Activated CD4-positive, alpha-beta T cell treated with anti-CD3 and anti-CD28 coated beads for 36 hours (primary cell): ENCODE data around the gene UFD1. TPM values are rescaled to one million over a fixed set of nuclear protein-coding genes. Genes with fewer than 3 reads are reported as not detected.
"Not testable (repeated sequence)": the region's sequence is repeated elsewhere in the genome, so short reads cannot be mapped to it uniquely, and the experiment has no call there.

ENCODE experiments used
- ATAC-seq: fragments of 200-7000 bp; cut with Tn5 transposase; one replicate; pipeline ENCODE4 v1.10.0; 2021; ENCODE audit warnings: mild to moderate bottlenecking, moderate library complexity
- CTCF ChIA-PET: fragments of 350-600 bp; sonication (Branson Sonifier 250); formaldehyde crosslinking; loops from one replicate; lab custom pipeline; 2021; ENCODE audit warnings: antibody characterized with exemption; lab: Charles Lee
- POLR2A ChIA-PET: fragments of 350-600 bp; sonication (Branson Sonifier 250); formaldehyde crosslinking; loops from one replicate; lab custom pipeline; 2021; ENCODE audit warnings: antibody characterized with exemption, inconsistent platforms; lab: Charles Lee
- DNase-seq: peaks from one replicate; pipeline ENCODE4 v3.0.0-alpha.2; 2020
- H3K27ac Mint-ChIP-seq: one replicate; pipeline ENCODE4 v1.8.0; 2021; ENCODE audit warnings: mixed read lengths
- H3K27me3 Mint-ChIP-seq: one replicate; pipeline ENCODE4 v1.8.0; 2021; ENCODE audit warnings: mixed read lengths
- H3K36me3 Mint-ChIP-seq: one replicate; pipeline ENCODE4 v1.8.0; 2021; ENCODE audit warnings: low read depth, mixed read lengths
- H3K4me1 Mint-ChIP-seq: one replicate; pipeline ENCODE4 v1.8.0; 2021; ENCODE audit warnings: mixed read lengths
- H3K4me3 Mint-ChIP-seq: one replicate; pipeline ENCODE4 v1.8.0; 2021; ENCODE audit warnings: mild to moderate bottlenecking, moderate library complexity, mixed read lengths
- H3K9me3 Mint-ChIP-seq: one replicate; pipeline ENCODE4 v1.8.0; 2021; ENCODE audit warnings: low read depth, mixed read lengths
- intact Hi-C, 2 experiments: fragments of 100-400 bp; cut with DNase I in 1 of 2; cut with micrococcal nuclease in 1 of 2; formaldehyde crosslinking; loops; one replicate each; pipeline versions ENCODE4 v1.14.2 to v1.15.1; 2022 to 2024; cut with DNase I, micrococcal nuclease
- total RNA-seq, 2 experiments: library from RNA; stranded (reverse); gene quantifications; one replicate each; pipeline ENCODE4 v1.2.3, GENCODE V29; 2021

The UFD1 gene
- total RNA-seq, 2 experiments from 2014 or later = 78.4 to 109 TPM

GRCh38 chr22:19448076-19448607, 30.9 kb downstream of the UFD1 start:
- H3K27me3 Mint-ChIP-seq = no peaks in the 10 kb centered on the region

DNA sequence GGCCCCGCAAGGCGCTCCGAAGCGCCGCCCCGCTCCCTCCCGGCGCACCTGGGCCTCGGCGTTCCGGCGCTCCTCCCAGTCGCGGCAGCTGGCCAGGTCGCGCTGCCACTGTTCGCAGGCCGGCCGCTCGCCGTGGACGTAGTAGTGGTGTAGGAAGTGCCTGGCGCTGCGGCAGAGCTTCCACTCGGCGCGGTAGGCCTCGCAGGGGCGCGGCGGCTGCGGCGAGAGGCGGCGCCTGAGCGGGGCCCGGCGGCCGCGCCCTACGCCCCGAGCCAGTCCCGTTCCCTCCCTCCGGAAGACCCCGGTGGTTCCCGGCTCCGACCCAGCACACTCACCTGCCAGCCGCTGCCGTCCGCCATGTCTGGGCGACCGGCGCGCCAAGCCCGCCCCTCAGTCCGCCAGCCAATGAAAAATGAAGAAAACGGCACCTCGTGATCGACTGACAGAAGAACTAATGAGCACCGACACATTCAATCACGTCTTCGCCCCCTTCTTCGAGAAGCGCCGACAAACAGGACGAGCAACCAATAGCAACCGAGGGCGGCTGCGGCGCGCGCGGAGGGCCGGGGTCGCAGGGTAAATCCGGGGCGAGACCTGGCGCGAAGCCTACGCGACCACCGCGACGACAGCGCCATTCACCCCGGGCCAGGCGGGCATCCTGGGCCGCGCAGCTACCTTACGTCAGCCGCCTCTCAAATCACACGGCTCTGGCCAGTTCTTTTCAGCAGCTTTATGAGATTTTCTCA, 31.5 kb downstream of the UFD1 start, which contains the start of gene C22orf39:
Gene C22orf39, minus strand, starts transcription at position 382 of the 746 bp plus-strand sequence. Its CDS starts 23 bp downstream, at position 359.
- peak; percentile 83 for ATAC-seq
- intact Hi-C loops = loop anchor here (1.0 to 5.0 kb wide), 7 partner anchors 15 to 325 kb away; partner anchors contain the start of genes CDC45 (in 2 of the 2), ESS2 (in 2 of the 2), MRPL40 (in 2 of the 2) and SLC25A1 (in 2 of the 2)
- no peaks in the 10 kb centered on the region for H3K27me3 Mint-ChIP-seq
- H3K27ac Mint-ChIP-seq = peak within 1 kb of the TSS; percentile 98
- peak; percentile 91 for DNase-seq
- peak within 1 kb of the TSS; percentile 87 for H3K4me3 Mint-ChIP-seq
- H3K36me3 Mint-ChIP-seq = peaks cover 34% of the 10 kb centered on the region
- CTCF ChIA-PET = interaction anchor here (0.6 to 1.7 kb wide), 5 partner anchors 11 to 294 kb away, joined by 3 to 6 read pairs (median 3); no protein-coding TSS in a partner anchor
- peaks cover 36% of the 10 kb centered on the region for H3K4me1 Mint-ChIP-seq
- POLR2A ChIA-PET = interaction anchor here (0.6 to 1.7 kb wide), 3 partner anchors 16 to 269 kb away, joined by 3 to 5 read pairs (median 4); partner anchors contain the start of gene HIRA
- no peaks in the 10 kb centered on the region for H3K9me3 Mint-ChIP-seq

More at GRCh38 chr22:19448076-19448607, 30.9 kb downstream of the UFD1 start:
- Mint-ChIP-seq H3K36me3 (peaks cover 38% of the 10 kb centered on the region), H3K4me1 (peaks cover 36% of the 10 kb centered on the region), H3K4me3 (peak overlapping the region; percentile 87), H3K27ac (peak overlapping the region; percentile 98), H3K9me3 (no peaks in the 10 kb centered on the region)
- intact Hi-C loops = loop anchor here in 1 of 2 experiments (5.0 kb wide), 1 partner anchor 271 kb away; the partner anchor contains the start of gene SLC25A1
- ChIA-PET POLR2A (interaction anchor here (0.6 to 1.3 kb wide), 3 partner anchors 20 to 270 kb away, joined by 3 to 4 read pairs (median 3); no protein-coding TSS in a partner anchor), CTCF (interaction anchor here (0.6 to 1.2 kb wide), 3 partner anchors 17 to 294 kb away, joined by 3 read pairs; no protein-coding TSS in a partner anchor)
- DNase-seq = peak; percentile 49
- ATAC-seq = peak; percentile 13

- H3K9me3 Mint-ChIP-seq = no peaks in the 10 kb centered on the region
- no peaks in the 10 kb centered on the region for H3K27me3 Mint-ChIP-seq
- peak overlapping the region; percentile 87 for H3K4me3 Mint-ChIP-seq
- DNase-seq = no peak
- peaks cover 36% of the 10 kb centered on the region for H3K4me1 Mint-ChIP-seq
- POLR2A ChIA-PET = interaction anchor here (1.3 to 1.7 kb wide), 2 partner anchors 15 to 21 kb away, joined by 3 to 5 read pairs; partner anchors contain the start of gene HIRA
- intact Hi-C loops = loop anchor here (1.0 to 5.0 kb wide), 7 partner anchors 14 to 324 kb away; partner anchors contain the start of genes CDC45 (in 2 of the 2), ESS2 (in 2 of the 2), MRPL40 (in 2 of the 2) and SLC25A1 (in 2 of the 2)
- CTCF ChIA-PET = interaction anchor here (0.7 to 1.7 kb wide), 4 partner anchors 10 to 24 kb away, joined by 3 to 6 read pairs (median 4); no protein-coding TSS in a partner anchor
- peaks cover 30% of the 10 kb centered on the region for H3K36me3 Mint-ChIP-seq
- no peak for ATAC-seq
- H3K27ac Mint-ChIP-seq = peak overlapping the region; percentile 94
These were observed 32.2 kb downstream of the UFD1 start for GRCh38 chr22:19446603-19447329.

GRCh38 chr22:19445279-19445982, 33.6 kb downstream of the UFD1 start:
- not testable (repeated sequence) for DNase-seq, H3K27me3 Mint-ChIP-seq, H3K27ac Mint-ChIP-seq, H3K9me3 Mint-ChIP-seq, ATAC-seq
- peaks cover 36% of the 10 kb centered on the region for H3K4me1 Mint-ChIP-seq
- intact Hi-C loops = loop anchor here in 1 of 2 experiments (5.0 kb wide), 1 partner anchor 268 kb away; the partner anchor contains the start of gene SLC25A1
- H3K36me3 Mint-ChIP-seq = peaks cover 25% of the 10 kb centered on the region
- ChIA-PET CTCF (interaction anchor here (0.7 to 1.7 kb wide), 4 partner anchors 9 to 184 kb away, joined by 3 to 6 read pairs (median 3); no protein-coding TSS in a partner anchor), POLR2A (interaction anchor here (0.7 to 1.8 kb wide), 3 partner anchors 10 to 30 kb away, joined by 3 to 7 read pairs (median 3); partner anchors contain the start of gene HIRA)
- H3K4me3 Mint-ChIP-seq = peak overlapping the region; percentile 6

- Mint-ChIP-seq H3K27me3 (no peaks in the 10 kb centered on the region), H3K4me1 (peaks cover 27% of the 10 kb centered on the region), H3K36me3 (peaks cover 25% of the 10 kb centered on the region), H3K27ac (no peak overlapping the region), H3K9me3 (no peaks in the 10 kb centered on the region), H3K4me3 (no peak overlapping the region)
- DNase-seq (no peak), ATAC-seq (no peak)
- CTCF ChIA-PET = interaction anchor here (0.6 kb wide), 1 partner anchor 128 kb away, joined by 3 read pairs; no protein-coding TSS in a partner anchor
- intact Hi-C loops = no loop called here
- POLR2A ChIA-PET = interaction anchor here (0.5 to 1.8 kb wide), 2 partner anchors 10 to 12 kb away, joined by 7 to 8 read pairs; partner anchors contain the start of gene HIRA
These were observed 35.3 kb downstream of the UFD1 start for GRCh38 chr22:19443544-19444211.

- ATAC-seq (no peak), DNase-seq (no peak)
- Mint-ChIP-seq H3K27ac (no peak overlapping the region), H3K4me1 (peaks cover 20% of the 10 kb centered on the region), H3K4me3 (no peak overlapping the region), H3K36me3 (peaks cover 28% of the 10 kb centered on the region), H3K27me3 (no peaks in the 10 kb centered on the region), H3K9me3 (no peaks in the 10 kb centered on the region)
- POLR2A ChIA-PET = no interaction called here
- CTCF ChIA-PET = interaction anchor here (0.8 to 1.3 kb wide), 2 partner anchors 8 to 11 kb away, joined by 3 to 4 read pairs; no protein-coding TSS in a partner anchor
- intact Hi-C loops = no loop called here
These were observed 36.8 kb downstream of the UFD1 start for GRCh38 chr22:19442166-19442565.

- POLR2A ChIA-PET = interaction anchor here (0.7 kb wide), 1 partner anchor 39 kb away, joined by 4 read pairs; no protein-coding TSS in a partner anchor
- Mint-ChIP-seq H3K27me3 (no peaks in the 10 kb centered on the region), H3K27ac (peak overlapping the region; percentile 43), H3K9me3 (no peaks in the 10 kb centered on the region), H3K4me3 (no peak overlapping the region), H3K4me1 (peaks cover 10% of the 10 kb centered on the region), H3K36me3 (peaks cover 19% of the 10 kb centered on the region)
- intact Hi-C loops = no loop called here
- DNase-seq (no peak), ATAC-seq (no peak)
- CTCF ChIA-PET = no interaction called here
These were observed 38.4 kb downstream of the UFD1 start for GRCh38 chr22:19440411-19441195.

DNA sequence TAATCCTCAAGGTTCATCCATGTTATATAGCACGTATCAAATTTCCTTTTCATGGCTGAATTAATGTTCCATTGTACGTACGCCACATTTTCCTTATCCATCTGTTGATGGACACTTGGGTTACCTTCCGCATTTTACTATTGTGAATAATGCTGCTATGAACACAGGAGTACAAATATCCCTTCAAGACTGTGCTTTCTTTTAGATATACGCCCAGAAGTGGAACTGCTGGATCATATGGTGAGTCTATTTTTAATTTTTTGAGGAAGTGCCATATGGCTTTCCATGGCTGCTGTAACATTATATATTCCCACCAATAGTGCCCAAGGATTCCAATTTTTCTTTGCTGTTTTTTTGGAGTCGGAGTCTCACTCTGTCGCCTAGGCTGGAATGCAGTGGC, 40.7 kb downstream of the UFD1 start:
- DNase-seq (no peak), ATAC-seq (no peak)
- Mint-ChIP-seq H3K4me1 (peaks cover 11% of the 10 kb centered on the region), H3K27me3 (no peaks in the 10 kb centered on the region), H3K9me3 (no peaks in the 10 kb centered on the region), H3K4me3 (no peak overlapping the region), H3K27ac (no peak overlapping the region), H3K36me3 (peaks cover 20% of the 10 kb centered on the region)
- CTCF ChIA-PET = no interaction called here
- POLR2A ChIA-PET = interaction anchor here (0.6 kb wide), 1 partner anchor 1080 kb away, joined by 6 read pairs; no protein-coding TSS in a partner anchor
- intact Hi-C loops = no loop called here
